Sciatic nerve (tissue), 2 donors: ENCODE results near the gene TRPV6. TPM values are rescaled to one million over a fixed set of nuclear protein-coding genes. Genes with fewer than 3 reads are reported as not detected.

Source experiments
- ATAC-seq: fragments of 200-7000 bp; cut with Tn5 transposase; one replicate; pipeline ENCODE4 v1.9.1; 2020; ENCODE audit warnings: mild to moderate bottlenecking, moderate library complexity
- DNase-seq: peaks from one replicate; pipeline ENCODE4 v3.0.0-alpha.2; 2020; ENCODE audit warnings: low spot score
- intact Hi-C: fragments of 100-400 bp; cut with DNase I; formaldehyde crosslinking; loops from one replicate; pipeline ENCODE4 v1.14.2; 2022
- total RNA-seq: library from RNA; stranded (reverse); fragmentation: NEBNext Ultra II Directional; extraction: Animal tissue kit (Norgen Biotek cat#: 25700); gene quantifications from one replicate; pipeline ENCODE4 v1.2.1, GENCODE V29; 2021
- donor health status: DM: no; HTN: no; CAD: no.
- donor health status: DM: no; HTN: no; CAD: no.

The TRPV6 gene
- total RNA-seq, 1 donor from 2014 or later, result 0.40 TPM

DNA sequence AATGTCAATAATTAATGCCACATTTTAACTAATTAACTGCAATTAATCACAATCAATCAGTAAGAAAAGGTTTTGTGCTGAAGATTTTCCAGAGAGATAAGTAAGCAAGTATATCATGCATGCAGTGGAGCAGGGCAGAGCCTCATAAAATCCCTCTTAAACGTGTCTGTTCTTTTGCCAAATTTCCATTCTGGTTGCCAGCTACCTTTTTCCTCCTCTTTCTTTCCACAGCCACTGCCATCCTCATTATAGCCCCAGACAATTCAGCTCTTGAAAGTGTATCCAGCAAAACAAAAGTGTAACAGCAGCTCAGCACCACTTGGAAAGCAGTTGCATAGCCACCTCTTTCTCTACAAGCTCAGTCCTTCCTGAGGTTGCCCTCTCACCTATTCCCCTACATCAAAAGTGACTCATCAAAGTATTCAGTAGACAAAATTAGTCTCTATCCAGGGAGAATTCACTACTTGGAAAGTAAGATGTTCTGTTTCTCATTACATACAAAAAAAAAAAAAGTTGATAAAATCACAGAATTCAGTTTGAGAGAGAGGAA, 57.5 kb downstream of the TRPV6 start:
- intact Hi-C loops, result no loop called here
- ATAC-seq, result no peak
- DNase-seq, result no peak

DNA sequence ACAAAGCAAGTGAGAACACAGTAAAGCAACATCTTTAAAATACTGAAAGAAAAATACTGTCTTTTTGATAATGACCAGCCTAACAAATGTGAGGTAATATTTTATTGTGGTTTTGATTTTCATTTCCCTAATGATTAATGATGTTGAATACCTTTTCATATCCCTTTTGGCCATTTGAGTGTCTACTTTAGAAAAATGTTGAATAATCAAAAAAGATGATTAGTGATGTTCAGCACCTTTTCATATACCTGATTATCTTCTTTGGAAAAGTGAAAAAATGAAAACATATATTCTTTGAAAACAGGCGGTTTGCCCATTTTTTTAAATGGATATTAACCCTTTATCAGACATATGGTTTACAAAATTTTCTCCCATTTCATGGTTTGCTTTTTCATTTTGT, 62.8 kb downstream of the TRPV6 start:
- DNase-seq (no peak), ATAC-seq (no peak)
- intact Hi-C loops, result no loop called here

Other genes with a start within 250 kb of the TRPV6 start
- 4.7 TPM for gene PRSS1, start 136.3 kb downstream of the TRPV6 start, total RNA-seq
- 6.0 TPM for gene PRSS2, start 114.8 kb downstream of the TRPV6 start, total RNA-seq
- gene EPHB6, start 30.7 kb downstream of the TRPV6 start, total RNA-seq, result 15.7 TPM
- 0.22 TPM for gene TRPV5, start 48.0 kb upstream of the TRPV6 start, total RNA-seq
- gene LLCFC1, start 53.7 kb upstream of the TRPV6 start, total RNA-seq, result not detected
- gene KEL, start 76.6 kb upstream of the TRPV6 start, total RNA-seq, result 2.3 TPM
- 0.71 TPM for gene OR9A2, start 141.4 kb upstream of the TRPV6 start, total RNA-seq
- not detected for gene OR6V1, start 166.6 kb upstream of the TRPV6 start, total RNA-seq
- gene PIP, start 246.3 kb upstream of the TRPV6 start, total RNA-seq, result not detected